Gastrocnemius medialis (tissue), 4 donors: Measurements from ENCODE around the gene CRIP3. TPM values are rescaled to one million over a fixed set of nuclear protein-coding genes. Genes with fewer than 3 reads are reported as not detected.

Experiments used
- ATAC-seq, 2 donors: fragments of 150-250 bp; one replicate each; pipeline ENCODE4 v1.9.1; 2016
- DNase-seq, 2 donors: peaks; one replicate each; pipeline ENCODE4 v3.0.0-alpha.2; 2019
- H3K27ac ChIP-seq, 4 donors: fragments of 200-600 bp; sonication (generic); 1 replicate in 1 of 4; 2 replicates in 3 of 4; pipeline ENCODE4 v1.5.1; 2016 to 2018; ENCODE audit warnings: mild to moderate bottlenecking in 2 of 4, moderate library complexity in 1 of 4
- H3K27me3 ChIP-seq, 3 donors: fragments of 200-600 bp; sonication (generic) in 2 of 3; 1 replicate in 1 of 3; 2 replicates in 2 of 3; pipeline versions ENCODE4 v1.5.1 to v1.6.0; 2016 to 2019; ENCODE audit warnings: mild to moderate bottlenecking in 1 of 3, moderate library complexity in 1 of 3
- H3K36me3 ChIP-seq, 2 donors: fragments of 200-600 bp; sonication (generic) in 1 of 2; one replicate each; pipeline ENCODE4 v1.5.1; 2017 to 2018
- H3K4me1 ChIP-seq, 2 donors: fragments of 200-600 bp; sonication (generic) in 1 of 2; one replicate each; pipeline ENCODE4 v1.5.1; 2016 to 2017; ENCODE audit warnings: mild to moderate bottlenecking in 2 of 2
- H3K4me3 ChIP-seq, 4 donors: fragments of 200-600 bp; sonication (generic) in 3 of 4; 1 replicate in 1 of 4; 2 replicates in 3 of 4; pipeline ENCODE4 v1.5.1; 2016 to 2019; ENCODE audit warnings: mild to moderate bottlenecking in 2 of 4
- H3K9me3 ChIP-seq, 3 donors: fragments of 200-600 bp; sonication (generic) in 2 of 3; 1 replicate in 1 of 3; 2 replicates in 2 of 3; pipeline ENCODE4 v1.5.1; 2016 to 2019
- CTCF ChIP-seq, 5 experiments: fragments of 450-650 bp in 3 of 5; fragments of 200-600 bp in 2 of 5; sonication (generic) in 2 of 5; IDR thresholded peaks in 4 of 5; conservative IDR thresholded peaks in 1 of 5; 1 replicate in 4 of 5; 2 replicates in 1 of 5; pipeline ENCODE4 v1.5.1; 2016 to 2019; ENCODE audit warnings: antibody characterized with exemption in 5 of 5, mild to moderate bottlenecking in 3 of 5, moderate library complexity in 3 of 5
- POLR2A ChIP-seq, 2 donors: fragments of 450-650 bp; IDR thresholded peaks; one replicate each; pipeline ENCODE4 v1.6.1; 2017; ENCODE audit warnings: antibody characterized with exemption in 2 of 2, mild to moderate bottlenecking in 2 of 2, moderate library complexity in 2 of 2
- in situ Hi-C, 4 donors: fragments of 200-750 bp; cut with MboI; loops; one replicate each; pipeline versions ENCODE4 v1.15.0 to v1.8.0; 2017; ENCODE audit warnings: low sequenced_read_pairs in 4 of 4
- intact Hi-C: fragments of 100-400 bp; cut with DNase I; formaldehyde crosslinking; loops from one replicate; pipeline ENCODE4 v1.15.1; 2023; ENCODE audit warnings: low total_unique reads
- total RNA-seq, 4 donors: library from RNA; depleted of rRNA; stranded (reverse); fragments of >200 nt; gene quantifications; one replicate each; pipeline versions ENCODE4 v1.1.0 to v1.2.3, GENCODE V29; 2016

The CRIP3 gene
- total RNA-seq, 4 donors from 2014 or later, result 0.68 TPM; not detected in 3

GRCh38 chr6:43293698-43294097 is 14.9 kb downstream of the CRIP3 start:
- TF ChIP-seq POLR2A (IDR thresholded peaks at IDR 0.05) (no peak), CTCF (IDR thresholded peaks at IDR 0.05 in 4 of 5, conservative IDR thresholded peaks at IDR 0.05 in 1 of 5) (no peak)
- Histone ChIP-seq H3K27me3 (no peaks in the 10 kb centered on the region), H3K36me3 (no peaks in the 10 kb centered on the region), H3K27ac (no peak overlapping the region), H3K4me3 (no peak overlapping the region), H3K9me3 (no peaks in the 10 kb centered on the region), H3K4me1 (no peaks in the 10 kb centered on the region)
- intact Hi-C loops (no loop called here), in situ Hi-C loops (no loop called here)
- DNase-seq, result no peak
- ATAC-seq, result no peak

GRCh38 chr6:43292763-43293318 is 15.8 kb downstream of the CRIP3 start:
- DNase-seq (no peak), ATAC-seq (no peak)
- Histone ChIP-seq H3K4me3 (no peak overlapping the region), H3K27me3 (no peaks in the 10 kb centered on the region), H3K4me1 (no peaks in the 10 kb centered on the region), H3K9me3 (no peaks in the 10 kb centered on the region), H3K36me3 (no peaks in the 10 kb centered on the region), H3K27ac (no peak overlapping the region)
- intact Hi-C loops (no loop called here), in situ Hi-C loops (no loop called here)
- TF ChIP-seq POLR2A (IDR thresholded peaks at IDR 0.05) (no peak), CTCF (IDR thresholded peaks at IDR 0.05 in 4 of 5, conservative IDR thresholded peaks at IDR 0.05 in 1 of 5) (no peak)

GRCh38 chr6:43292341-43292740 is 16.3 kb downstream of the CRIP3 start:
- TF ChIP-seq POLR2A (IDR thresholded peaks at IDR 0.05), result no peak
- no peak for TF ChIP-seq CTCF (IDR thresholded peaks at IDR 0.05 in 4 of 5, conservative IDR thresholded peaks at IDR 0.05 in 1 of 5)
- ATAC-seq (no peak), DNase-seq (no peak)
- H3K4me3 ChIP-seq, result no peak overlapping the region
- H3K9me3 ChIP-seq, result no peaks in the 10 kb centered on the region
- no peaks in the 10 kb centered on the region for H3K4me1 ChIP-seq
- H3K27me3 ChIP-seq, result no peaks in the 10 kb centered on the region
- intact Hi-C loops, result no loop called here
- no peak overlapping the region for H3K27ac ChIP-seq
- H3K36me3 ChIP-seq, result no peaks in the 10 kb centered on the region
- in situ Hi-C loops, result no loop called here

GRCh38 chr6:43291708-43292107 is 16.9 kb downstream of the CRIP3 start:
- Histone ChIP-seq H3K9me3 (no peaks in the 10 kb centered on the region), H3K4me1 (no peaks in the 10 kb centered on the region), H3K27me3 (no peaks in the 10 kb centered on the region), H3K36me3 (no peaks in the 10 kb centered on the region), H3K4me3 (no peak overlapping the region), H3K27ac (no peak overlapping the region)
- in situ Hi-C loops, result no loop called here
- no peak for ATAC-seq
- TF ChIP-seq POLR2A (IDR thresholded peaks at IDR 0.05) (no peak), CTCF (IDR thresholded peaks at IDR 0.05 in 4 of 5, conservative IDR thresholded peaks at IDR 0.05 in 1 of 5) (no peak)
- DNase-seq, result no peak
- intact Hi-C loops, result no loop called here

- in situ Hi-C loops (no loop called here), intact Hi-C loops (no loop called here)
- Histone ChIP-seq H3K9me3 (no peaks in the 10 kb centered on the region), H3K27me3 (no peaks in the 10 kb centered on the region), H3K4me1 (no peaks in the 10 kb centered on the region), H3K27ac (no peak overlapping the region), H3K36me3 (no peaks in the 10 kb centered on the region), H3K4me3 (no peak overlapping the region)
- no peak for ATAC-seq
- DNase-seq, result no peak
- TF ChIP-seq CTCF (IDR thresholded peaks at IDR 0.05 in 4 of 5, conservative IDR thresholded peaks at IDR 0.05 in 1 of 5) (no peak), POLR2A (IDR thresholded peaks at IDR 0.05) (no peak)
These were observed 17.7 kb downstream of the CRIP3 start for GRCh38 chr6:43290905-43291355.
